HG02678 (cell line): ENCODE results near the gene ATM.

Source experiments
- ATAC-seq: cut with Tn5 transposase; IDR thresholded peaks from one replicate; pipeline ENCODE4 v1.9.1; 2021; ENCODE audit warnings: mild to moderate bottlenecking, moderate library complexity; ENCODE audit not compliant: unreplicated experiment

ATM gene, protein sequence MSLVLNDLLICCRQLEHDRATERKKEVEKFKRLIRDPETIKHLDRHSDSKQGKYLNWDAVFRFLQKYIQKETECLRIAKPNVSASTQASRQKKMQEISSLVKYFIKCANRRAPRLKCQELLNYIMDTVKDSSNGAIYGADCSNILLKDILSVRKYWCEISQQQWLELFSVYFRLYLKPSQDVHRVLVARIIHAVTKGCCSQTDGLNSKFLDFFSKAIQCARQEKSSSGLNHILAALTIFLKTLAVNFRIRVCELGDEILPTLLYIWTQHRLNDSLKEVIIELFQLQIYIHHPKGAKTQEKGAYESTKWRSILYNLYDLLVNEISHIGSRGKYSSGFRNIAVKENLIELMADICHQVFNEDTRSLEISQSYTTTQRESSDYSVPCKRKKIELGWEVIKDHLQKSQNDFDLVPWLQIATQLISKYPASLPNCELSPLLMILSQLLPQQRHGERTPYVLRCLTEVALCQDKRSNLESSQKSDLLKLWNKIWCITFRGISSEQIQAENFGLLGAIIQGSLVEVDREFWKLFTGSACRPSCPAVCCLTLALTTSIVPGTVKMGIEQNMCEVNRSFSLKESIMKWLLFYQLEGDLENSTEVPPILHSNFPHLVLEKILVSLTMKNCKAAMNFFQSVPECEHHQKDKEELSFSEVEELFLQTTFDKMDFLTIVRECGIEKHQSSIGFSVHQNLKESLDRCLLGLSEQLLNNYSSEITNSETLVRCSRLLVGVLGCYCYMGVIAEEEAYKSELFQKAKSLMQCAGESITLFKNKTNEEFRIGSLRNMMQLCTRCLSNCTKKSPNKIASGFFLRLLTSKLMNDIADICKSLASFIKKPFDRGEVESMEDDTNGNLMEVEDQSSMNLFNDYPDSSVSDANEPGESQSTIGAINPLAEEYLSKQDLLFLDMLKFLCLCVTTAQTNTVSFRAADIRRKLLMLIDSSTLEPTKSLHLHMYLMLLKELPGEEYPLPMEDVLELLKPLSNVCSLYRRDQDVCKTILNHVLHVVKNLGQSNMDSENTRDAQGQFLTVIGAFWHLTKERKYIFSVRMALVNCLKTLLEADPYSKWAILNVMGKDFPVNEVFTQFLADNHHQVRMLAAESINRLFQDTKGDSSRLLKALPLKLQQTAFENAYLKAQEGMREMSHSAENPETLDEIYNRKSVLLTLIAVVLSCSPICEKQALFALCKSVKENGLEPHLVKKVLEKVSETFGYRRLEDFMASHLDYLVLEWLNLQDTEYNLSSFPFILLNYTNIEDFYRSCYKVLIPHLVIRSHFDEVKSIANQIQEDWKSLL (N-terminal part only)

DNA sequence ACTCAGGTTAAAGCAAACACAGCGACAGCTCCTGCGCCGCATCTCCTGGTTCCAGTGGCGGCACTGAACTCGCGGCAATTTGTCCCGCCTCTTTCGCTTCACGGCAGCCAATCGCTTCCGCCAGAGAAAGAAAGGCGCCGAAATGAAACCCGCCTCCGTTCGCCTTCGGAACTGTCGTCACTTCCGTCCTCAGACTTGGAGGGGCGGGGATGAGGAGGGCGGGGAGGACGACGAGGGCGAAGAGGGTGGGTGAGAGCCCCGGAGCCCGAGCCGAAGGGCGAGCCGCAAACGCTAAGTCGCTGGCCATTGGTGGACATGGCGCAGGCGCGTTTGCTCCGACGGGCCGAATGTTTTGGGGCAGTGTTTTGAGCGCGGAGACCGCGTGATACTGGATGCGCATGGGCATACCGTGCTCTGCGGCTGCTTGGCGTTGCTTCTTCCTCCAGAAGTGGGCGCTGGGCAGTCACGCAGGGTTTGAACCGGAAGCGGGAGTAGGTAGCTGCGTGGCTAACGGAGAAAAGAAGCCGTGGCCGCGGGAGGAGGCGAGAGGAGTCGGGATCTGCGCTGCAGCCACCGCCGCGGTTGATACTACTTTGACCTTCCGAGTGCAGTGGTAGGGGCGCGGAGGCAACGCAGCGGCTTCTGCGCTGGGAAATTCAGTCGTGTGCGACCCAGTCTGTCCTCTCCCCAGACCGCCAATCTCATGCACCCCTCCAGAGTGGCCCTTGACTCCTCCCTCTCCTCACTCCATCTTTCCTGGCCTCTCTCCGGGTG, at the start of gene ATM, which contains the start of gene NPAT:
Gene ATM, plus strand, starts transcription at position 494 of the 774 bp plus-strand sequence. CDS start 4,558 bp downstream, outside the sequence.
Gene NPAT, minus strand, starts transcription at position 65 of the 774 bp plus-strand sequence. CDS start 102 bp downstream, outside the sequence.
- ATAC-seq: peak; percentile 77

DNA sequence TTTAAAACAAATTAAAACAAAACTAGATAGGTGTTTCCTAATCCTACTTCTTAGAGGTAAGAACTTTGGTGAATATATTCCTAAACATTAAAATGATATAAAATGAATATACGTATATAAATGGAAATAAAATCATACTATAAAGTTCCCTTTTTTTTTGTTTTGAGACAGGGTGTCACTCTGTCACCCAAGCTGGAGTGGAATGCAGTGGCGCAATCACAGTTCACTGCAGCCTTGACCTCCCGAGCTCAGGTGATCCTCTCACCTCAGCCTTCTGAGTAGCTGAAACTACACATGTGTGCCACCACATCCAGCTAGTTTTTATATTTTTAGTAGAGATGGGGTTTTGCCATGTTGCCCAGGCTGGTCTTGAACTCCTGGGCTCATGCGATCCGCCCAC, 45.3 kb upstream of the ATM start:
- no peak for ATAC-seq

DNA sequence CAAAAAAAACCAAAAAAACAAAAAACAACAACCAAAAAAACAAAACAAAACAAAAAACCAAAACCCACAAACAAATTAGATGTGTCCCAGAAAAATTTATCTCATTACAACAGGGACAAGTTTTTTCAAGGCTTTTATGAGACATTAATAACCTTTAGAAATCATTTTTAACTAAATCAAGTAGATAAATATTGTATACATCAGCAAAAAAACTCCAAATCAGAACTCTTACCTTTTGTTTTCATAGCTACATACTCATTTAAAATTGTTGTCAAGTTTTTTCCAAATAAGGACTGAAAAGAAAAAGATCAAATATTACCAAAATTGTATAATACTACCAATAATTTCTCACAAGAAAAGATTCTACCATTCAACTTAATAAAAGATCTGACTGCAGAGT, 29.1 kb upstream of the ATM start:
- ATAC-seq: no peak

DNA sequence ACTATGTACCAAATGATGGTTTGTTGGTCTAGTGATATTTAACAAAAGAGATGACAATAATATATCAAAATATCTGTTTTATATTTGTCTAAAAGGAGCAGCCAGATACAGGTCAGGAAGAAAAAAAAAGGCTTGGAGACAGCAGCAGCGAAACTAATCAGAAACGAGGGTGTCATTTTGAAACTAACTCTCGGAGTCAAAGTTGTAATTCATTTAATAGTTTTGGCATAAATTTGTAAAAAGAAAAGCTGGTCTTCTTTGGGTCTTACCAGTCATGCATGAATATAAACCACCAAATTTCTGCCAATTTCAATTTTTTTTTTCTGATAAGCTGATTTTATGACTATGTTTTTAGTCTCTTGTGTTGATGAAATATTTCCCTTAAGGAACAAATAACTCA, 26.0 kb upstream of the ATM start:
- no peak for ATAC-seq

DNA sequence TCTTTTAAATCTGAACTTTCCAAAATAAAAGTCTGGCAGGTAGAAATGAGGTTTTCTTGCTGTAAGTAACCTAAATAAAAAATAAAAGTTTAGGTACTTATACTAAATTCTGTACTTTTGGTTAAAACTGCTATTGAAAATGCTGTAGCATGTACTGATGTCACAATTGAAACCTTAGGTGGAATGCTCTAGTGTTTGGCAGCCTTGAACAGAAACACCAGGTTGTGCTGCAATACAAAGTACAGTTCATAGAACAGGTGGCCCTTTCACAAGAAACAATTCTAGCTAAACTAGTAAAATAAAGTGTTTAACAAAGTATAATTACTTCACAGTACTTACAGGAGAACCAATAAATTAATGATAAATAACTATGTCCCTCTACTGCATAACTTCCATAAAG, 25.5 kb upstream of the ATM start:
- peak; percentile 34 for ATAC-seq

DNA sequence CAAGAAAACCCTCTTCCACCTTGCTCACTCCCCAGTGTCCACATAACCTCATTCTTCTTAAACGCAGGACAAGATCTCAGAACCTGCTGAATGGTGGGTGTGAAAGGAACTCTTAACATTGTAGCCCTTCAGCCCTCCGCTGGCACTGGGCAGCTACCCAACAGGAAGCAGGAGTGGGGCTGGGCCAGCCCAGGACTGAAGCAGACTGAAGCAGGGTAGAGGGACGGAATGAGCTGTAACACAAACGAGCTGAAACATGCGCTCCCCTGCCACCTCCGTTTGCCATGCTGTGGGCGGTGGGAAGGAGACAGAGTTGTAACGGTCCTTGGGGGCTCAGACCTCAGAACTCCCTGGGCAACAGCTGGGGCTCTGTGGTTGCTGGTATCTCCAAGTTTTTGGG, 24.0 kb upstream of the ATM start:
- ATAC-seq: no peak

DNA sequence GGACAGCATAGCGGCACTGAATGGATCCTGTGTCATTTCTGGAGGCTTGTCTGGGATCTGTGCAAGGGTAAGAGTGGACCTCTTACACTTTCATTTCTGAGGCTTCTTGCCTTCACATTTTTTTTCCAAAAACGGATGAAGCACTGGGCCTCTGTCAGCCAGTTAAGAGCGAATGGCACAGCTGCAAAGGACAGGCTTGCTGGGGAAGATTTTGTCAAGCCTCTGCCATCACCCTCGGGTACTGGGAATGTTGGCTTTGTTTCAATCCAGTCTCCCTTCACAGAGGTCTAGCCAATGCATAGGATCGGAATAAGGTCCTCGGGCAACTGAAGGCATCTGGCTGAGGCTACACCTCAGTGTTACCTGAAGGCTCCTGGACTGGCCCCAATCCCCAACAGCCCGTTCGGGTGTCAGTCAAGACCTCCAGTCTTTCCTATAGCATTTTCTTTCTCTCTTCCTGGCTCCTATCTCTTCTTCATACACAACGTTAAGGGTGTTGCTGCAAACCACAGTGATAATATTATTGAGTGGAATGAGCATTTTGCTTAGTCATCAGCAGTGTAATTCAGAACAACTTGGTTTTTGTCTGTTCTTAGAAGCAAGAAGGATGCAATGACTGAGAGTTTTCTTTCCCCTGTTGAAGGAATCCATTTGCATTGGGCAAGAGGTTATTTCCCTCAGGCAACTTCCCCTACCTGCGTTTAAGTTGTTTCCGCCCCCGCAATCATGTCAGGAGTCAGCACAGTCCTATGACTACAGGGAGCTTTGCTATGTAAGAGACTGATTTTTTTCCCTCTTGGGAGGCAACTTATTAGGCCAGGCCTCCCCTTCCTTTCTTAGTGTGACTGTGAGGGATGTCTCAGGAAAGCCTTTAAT, 23.2 kb upstream of the ATM start:
- peak; percentile 77 for ATAC-seq

DNA sequence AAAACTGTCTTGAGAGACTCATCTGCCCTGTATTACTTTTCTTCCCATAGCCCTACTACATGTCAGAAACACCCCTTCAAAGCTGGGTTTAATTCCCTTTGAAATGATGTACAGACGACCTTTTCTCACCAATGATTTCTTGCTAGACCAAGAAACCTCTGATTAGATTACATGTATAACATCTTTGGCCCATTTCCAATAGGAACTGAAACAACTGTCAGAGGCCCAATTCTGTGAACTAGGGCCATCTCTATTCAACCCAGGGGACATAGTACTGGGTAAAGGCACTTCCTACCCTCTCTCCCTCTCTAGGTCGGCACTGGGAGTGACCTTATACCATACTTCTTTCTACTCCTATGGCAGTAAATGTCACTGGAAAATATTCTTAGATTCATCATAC, 19.8 kb upstream of the ATM start:
- ATAC-seq: no peak

DNA sequence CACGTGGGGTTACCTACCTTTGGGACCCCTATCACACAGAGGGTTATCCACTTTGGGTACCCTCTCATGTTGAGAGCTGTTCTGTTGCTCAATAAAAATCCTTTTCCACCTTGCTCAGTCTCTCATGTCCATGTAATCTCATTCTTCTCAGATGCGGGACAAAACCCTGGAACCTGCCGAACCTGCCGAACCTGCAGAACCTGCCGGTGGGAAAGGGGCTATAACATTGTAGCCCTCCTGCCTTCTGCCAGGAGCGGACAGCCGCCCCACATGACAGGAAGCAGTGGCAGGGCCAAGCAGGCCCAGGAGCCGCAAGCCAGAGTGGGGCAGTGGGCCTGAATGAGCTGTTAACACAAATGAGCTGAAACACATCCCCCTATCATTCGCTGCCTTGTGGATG, 18.5 kb upstream of the ATM start:
- ATAC-seq: no peak

DNA sequence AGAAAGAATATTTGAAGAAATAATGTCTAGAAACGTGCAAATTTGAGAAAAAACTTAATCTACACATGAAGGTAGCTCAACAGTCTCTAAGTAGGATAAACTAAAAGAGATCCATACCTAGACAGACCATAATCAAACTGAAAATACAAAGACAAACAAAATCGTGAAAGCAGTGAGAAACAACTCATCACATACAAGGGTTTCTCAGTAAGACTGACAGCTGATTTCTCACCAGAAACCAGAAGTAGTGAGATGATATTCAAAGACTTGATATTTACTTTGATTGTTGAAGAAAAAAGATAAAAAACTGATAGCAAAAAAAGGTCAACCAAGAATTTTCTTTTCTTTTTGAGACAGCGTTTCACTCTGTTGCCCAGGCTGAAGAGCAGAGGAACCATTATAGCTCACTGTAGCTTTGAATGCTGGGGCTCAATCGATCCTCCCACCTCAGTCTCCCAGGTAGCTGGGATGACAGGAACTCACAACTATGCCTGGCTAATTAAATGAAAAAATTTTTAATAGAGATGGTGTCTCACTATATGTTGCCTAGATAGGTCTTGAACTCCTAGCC, 17.9 kb upstream of the ATM start:
- ATAC-seq: no peak

DNA sequence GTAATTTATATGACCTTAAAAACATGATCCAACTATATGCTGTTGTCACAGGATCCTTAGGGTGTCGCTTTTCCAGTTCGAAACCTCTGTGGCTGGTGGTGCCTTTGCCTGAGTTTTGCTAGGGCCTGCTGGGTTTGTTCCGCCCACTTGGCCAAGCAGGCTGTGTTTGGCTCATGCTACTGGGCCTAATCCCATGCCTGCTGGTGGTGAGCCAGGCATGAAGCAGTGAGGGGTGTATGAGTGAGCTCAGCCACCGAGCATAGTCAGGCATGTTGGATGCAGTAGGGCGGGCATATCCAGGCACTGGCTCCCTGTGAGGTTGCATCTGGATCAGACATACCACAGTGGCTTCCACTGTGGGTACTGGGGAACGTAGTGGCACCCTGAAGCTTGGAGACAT, 16.7 kb upstream of the ATM start:
- ATAC-seq: no peak

DNA sequence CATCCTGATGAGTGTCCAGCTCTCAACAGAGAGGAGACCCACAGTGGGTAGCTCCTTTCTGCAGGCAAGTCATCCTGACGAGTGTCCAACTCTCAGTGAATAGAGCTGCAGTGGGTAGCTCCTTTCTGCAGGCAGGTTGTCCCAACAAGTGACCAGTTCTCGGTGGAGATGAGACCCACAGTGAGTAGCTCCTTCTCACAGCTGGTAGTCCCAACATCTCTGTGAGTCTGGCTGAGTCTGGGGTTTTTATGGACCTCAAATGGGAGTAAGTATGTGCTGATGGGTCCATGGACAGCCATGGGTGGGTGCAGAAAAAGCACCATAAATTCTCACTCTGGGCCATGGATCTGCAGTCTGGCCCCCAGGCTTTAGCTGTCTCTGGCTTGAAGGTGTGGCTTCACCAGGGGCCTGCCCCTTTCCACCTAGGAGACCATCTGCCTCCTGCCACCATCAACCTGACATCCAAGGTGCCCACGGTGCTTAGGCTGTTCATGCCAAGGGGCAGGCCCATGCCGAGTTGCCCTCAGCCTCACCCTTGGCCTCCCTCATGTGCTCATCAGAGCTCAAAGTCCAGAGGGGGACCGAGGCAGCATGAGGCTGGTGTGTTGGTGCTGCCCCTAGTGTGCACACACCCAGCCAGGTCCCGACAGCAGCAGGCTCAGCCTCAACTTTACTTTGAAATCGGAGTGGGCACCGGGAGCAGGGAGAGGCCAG, 15.7 kb upstream of the ATM start:
- no peak for ATAC-seq

DNA sequence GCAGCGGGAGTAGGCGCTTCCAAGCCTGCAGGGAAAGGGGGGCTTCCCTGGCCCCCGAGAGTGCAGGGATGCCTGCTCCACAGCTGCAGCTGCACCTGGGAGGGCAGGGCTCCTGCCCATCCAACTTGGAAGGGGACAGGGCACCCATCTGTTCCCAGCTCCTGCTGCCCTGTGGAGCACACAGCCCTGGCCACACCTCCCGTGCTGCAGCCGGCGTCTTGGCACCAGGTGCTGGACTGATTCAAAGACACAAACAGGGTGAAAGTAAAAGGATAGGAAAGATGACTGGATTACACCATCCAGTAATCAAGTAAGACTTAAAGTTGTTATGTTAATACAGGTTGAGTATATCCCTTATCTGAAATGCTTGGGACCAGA, 15.2 kb upstream of the ATM start:
- no peak for ATAC-seq

DNA sequence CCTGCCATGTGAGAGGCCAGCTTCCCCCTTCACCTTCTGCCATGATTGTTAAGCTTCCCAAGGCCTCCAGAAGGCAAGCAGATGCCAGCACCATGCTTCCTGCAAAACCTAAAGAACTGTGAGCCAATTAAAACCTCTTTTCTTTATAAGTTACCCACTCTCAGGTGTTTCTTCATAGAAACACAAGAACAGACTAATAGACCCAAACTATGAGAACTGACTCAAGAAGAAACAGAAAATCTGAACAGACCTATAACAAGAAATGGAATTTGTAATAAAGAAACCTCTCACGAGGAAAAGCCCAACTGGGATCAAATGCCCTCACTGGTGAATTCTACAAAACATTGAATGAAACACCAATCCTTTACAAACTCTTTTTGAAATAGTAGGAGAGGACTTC, 12.4 kb upstream of the ATM start:
- no peak for ATAC-seq

DNA sequence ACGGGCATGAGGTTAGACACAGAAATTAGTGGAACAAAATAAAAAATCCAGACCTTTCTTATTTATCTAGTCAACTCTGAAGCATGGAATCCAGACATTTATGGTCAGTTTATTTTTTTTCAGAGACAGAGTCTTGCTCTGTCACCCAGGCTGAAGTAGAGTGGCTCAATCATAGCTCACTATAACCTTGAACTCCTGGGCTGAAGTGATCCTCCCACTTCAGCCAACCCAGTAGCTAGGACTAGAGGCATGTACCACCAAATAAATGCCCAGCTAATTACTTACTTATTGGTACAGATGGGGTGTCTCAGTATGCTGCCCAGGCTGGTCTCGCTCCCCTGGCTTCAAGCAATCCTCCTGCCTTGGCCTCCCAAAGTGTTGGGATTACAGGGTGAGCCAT, 9.1 kb upstream of the ATM start:
- no peak for ATAC-seq

DNA sequence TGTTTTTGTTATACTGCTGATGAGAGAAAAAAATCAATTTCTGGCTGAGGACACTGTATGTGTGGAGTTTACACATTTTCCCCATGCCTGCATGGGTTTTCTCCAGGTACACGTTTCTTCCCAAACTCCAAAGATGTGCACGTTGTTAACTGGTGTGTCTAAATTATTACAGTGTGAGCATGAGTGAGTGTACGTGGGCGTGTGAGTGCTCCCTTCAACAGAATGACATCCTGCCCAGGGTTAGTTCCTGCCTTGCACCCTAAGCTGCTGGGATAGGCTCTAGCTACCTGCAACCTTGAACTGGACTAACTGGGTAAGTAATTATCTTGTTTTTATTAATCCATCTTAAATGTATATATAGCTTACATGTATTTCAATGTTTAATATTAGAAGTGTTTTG, 5.9 kb upstream of the ATM start:
- ATAC-seq: no peak

DNA sequence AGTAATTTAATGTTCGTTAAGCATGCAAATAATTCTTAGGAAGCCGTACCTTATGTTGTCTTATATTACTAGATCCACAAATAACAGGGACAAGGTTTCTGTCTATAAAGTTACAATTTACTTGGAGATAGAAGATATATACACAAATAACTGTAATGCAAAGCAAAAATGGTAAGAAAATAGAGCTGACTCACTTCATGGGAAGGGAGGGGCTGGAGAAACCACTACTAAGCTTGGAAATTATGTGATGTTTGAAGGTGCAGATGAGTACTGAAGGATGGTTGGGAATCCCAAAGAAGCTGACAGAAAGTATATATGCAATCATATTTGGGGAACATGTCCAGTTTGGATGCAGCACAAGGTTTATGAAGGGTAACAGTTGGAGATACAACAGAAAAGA, 4.4 kb upstream of the ATM start:
- ATAC-seq: no peak
